Limb (tissue), 2 donors: ENCODE results near the gene ABI1.
"Not testable (repeated sequence)": the region's sequence is repeated elsewhere in the genome, so short reads cannot be mapped to it uniquely, and the experiment has no call there.

Experiments
- DNase-seq, 2 donors: peaks; one replicate each; pipeline ENCODE4 v3.0.0-alpha.2; 2016; ENCODE audit errors: extremely low spot score in 2 of 2

Gene ABI1

DNA sequence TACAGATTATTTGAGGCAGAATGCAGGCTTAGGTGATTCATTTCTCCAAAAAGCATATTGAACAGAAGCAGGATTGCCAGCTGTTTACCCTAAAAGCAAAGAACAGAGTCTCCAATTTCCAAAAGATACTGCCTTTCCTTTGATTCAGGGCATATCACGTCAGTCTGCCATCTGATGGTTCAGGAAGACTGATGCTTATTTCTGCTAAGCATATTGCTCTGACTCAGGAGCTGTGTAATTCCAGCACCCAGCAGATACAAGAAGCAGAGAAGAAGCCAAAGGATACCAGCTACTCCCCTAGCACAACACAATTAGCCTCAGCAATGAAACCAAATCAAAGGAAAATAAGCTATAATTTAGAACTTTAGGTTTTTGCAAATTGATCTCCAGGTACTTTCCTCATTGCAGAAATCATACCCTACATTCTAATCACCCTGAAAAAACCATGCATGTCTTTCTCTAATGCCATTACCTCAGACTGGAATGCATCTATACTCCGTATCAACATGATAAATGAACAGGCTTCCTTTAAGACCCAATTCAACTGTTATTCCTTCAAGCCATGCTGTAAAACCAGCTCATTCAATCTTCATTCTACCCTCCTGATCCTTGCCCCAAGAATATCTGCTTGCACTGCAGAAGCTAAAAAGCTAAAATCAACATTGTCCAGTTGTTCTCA, 55.1 kb downstream of the ABI1 start:
- DNase-seq: no peak

GRCh38 chr10:26804418-26805393, 56.1 kb downstream of the ABI1 start:
- DNase-seq: no peak

- no peak for DNase-seq
Observed at GRCh38 chr10:26803849-26804248, 56.9 kb downstream of the ABI1 start.

DNA sequence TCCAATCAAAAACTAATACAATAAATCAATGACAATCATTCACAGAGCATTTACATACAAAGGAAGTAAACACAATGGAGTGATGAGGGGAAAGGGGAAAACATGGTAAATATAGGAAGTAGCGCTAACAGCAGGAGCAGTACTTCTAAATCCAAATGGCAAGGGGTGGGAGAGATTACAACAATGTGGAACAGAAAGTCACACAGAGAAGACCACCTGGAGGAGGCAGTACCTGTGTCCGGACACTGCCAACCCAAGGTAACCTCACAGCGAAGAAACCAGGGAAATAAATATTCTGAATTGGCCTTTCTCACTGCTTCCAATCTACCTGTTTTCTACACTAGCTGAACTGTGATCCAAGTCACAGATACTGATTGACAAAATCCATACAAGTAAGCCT, 58.2 kb downstream of the ABI1 start:
- no peak for DNase-seq

DNA sequence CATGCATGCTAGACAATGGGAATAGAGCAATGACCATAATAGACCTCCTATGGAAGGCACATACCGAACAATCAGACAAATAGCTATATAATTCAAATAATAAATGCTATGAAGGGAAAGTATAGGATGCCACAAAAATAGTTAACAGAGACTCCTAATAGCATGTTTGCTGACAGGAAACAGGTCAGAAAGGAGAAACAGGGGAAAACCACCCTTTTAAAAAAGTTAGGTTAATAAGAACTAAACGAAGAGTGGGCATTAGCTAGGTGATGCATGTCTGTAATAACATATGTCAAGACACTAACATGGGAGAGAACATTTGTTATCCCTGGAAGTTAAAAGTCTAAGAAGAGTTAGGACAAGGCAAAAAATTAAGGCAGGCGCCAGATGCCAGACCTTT, 58.9 kb downstream of the ABI1 start:
- DNase-seq: no peak

GRCh38 chr10:26801274-26801673, 59.5 kb downstream of the ABI1 start:
- no peak for DNase-seq

DNA sequence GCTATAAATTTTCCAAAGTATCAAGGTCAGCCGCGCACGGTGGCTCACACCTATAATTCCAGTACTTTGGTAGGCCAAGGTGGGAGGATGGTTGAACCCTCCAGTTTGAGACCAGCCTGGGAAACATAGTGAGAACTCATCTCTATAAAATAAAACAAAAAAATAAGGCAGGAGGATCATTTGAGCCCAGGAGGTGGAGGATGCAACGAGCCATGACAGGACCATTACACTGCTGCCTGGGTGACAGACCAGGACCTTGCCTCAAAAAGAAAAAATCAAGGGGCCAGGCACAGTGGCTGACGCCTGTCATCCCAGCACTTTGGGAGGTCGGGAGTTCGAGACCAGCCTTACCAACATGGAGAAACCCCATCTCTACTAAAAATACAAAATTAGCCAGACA, 60.3 kb downstream of the ABI1 start:
- DNase-seq: no peak

- DNase-seq: no peak
Observed at GRCh38 chr10:26799342-26799741, 61.4 kb downstream of the ABI1 start.

- DNase-seq: no peak
Observed at GRCh38 chr10:26798298-26798697, 62.5 kb downstream of the ABI1 start.

- no peak for DNase-seq
Observed at GRCh38 chr10:26797340-26797739, 63.4 kb downstream of the ABI1 start.

GRCh38 chr10:26792758-26793495, 67.8 kb downstream of the ABI1 start:
- DNase-seq: no peak

- no peak for DNase-seq
Observed at GRCh38 chr10:26790221-26790995, 70.3 kb downstream of the ABI1 start.

DNA sequence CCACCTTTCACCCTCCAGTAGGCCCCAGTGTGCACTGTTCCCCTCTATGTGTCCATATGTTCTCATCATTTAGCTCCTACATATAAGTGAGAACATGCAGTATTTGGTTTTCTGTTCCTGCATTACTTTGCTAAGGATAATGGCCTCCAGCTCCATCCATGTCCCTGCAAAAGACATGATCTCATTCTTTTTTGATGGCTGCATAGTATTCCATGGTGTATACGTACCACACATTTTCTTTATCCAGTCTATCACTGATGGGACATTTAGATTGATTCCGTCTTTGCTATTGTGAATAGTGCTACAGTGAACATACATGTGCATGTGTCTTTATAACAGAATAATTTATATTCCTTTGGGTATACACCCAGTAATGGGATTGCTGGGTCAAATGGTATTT, 71.0 kb downstream of the ABI1 start:
- DNase-seq: not testable (repeated sequence)

DNA sequence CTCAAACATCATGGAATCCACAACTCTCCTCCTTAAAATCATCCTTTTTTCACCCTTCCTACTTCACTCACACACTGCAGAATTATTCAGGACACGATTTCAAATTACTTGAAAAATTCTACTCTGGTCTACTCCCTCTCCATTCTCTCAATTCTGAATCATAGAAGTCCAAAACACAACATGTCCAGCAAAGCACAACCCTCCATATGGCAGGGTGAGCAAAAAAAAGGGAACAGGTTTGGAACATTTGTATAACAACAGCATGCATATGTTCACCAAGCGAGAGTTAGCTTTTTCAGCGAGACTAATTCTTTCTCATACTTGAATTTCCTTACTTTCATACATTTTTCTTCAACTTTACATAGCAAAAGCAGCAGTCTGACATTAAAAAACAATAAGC, 73.4 kb downstream of the ABI1 start:
- no peak for DNase-seq

DNA sequence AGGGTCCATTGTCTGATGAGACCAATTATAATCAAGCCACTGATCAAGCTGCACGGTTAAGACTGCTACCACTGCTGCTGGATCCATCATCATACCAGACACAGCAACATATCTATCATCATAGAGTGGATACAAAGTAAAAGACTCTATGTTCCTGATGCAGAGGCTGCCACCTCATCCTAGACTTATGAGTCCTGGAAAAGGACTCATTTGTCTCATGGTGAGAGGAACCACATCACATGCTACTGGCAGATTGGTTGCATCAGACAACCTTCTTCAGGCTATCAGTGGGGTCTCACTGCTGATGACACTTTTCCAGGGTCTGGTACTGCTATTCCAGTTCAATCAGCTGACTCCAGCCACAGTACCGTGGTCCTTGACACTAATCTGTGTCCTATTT, 79.0 kb downstream of the ABI1 start:
- DNase-seq: no peak

- DNase-seq: no peak
Observed at GRCh38 chr10:26780793-26781601, 79.8 kb downstream of the ABI1 start.

DNA sequence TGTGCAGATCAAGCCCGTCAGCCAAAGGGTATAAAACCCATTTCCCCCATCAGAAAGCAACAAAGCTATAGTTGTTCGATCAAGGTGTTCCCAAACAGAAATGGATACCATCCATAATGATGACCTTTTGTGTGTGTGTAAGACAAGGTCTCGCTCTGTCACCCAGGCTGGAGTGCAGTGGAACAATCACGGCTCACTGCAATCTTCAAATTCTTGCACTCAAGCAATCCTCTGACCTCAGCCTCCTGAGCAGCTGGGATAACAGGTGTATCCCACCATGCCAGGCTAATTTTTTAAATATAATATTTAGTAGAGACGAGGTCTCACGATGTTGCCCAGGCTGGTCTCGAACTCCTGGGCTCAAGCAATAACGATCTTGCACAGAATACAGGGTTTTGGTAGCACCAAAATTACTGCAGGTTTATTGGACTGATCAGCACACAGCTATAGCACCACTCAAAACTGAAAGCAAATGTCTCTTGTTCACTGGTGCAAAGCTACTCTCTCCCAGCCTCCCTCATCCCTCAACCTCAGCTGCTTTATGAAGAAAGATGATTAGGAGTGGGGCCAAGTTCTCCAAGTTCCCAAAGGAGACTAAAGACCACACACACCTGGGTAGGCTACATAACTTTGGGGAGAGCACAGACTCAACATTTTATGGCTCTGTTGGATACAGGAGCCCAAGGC, 80.5 kb downstream of the ABI1 start:
- no peak for DNase-seq

- no peak for DNase-seq
Observed at GRCh38 chr10:26779176-26779860, 81.4 kb downstream of the ABI1 start.

DNA sequence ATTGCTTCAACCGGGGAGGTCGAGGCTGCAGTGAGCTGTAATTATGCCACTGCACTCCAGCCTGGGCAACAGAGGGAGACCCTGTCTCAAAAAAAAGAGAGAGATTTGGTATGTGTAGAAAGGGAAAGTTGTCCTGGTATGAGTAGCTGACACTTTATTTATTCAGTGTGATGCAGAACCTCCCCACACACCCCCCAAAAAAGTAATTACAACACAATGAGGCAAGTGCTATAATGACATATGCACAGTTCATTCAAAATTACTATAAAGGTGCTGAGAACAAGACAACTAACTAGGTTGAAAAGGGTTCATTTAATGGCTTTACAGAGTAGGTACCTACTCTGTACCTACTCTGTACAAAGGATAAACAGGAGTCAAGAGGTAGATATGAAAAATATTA, 83.1 kb downstream of the ABI1 start:
- DNase-seq: no peak
